ENCODE results near the gene GMPR. TPM values are rescaled to one million over a fixed set of nuclear protein-coding genes. Genes with fewer than 3 reads are reported as not detected.
"Not testable (repeated sequence)": the region's sequence is repeated elsewhere in the genome, so short reads cannot be mapped to it uniquely, and the experiment has no call there.

Gene GMPR
- total RNA-seq, 2 experiments from 2014 or later: 3.4 to 4.0 TPM

DNA sequence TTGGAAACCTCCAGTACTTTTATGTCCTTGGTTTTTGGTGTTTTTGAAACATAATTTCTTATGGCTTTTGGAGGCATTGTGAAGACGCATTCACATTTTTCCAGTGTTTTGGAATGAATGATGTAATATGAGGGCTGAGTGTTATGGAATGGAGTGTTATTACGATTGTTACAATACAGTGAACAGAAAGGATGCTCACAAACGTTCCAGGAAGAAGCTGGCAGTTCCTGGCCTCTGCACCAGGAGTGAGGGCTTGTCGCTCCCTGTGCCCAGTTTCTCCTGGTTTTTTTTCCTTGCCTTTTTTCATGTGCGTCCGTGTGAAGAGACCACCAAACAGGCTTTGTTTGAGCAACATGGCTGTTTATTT is 20.3 kb downstream of the GMPR start:
- H3K9me3 Mint-ChIP-seq: no peaks in the 10 kb centered on the region
- H3K36me3 Mint-ChIP-seq (ENCODE audit: low read depth): no peaks in the 10 kb centered on the region
- H3K27ac Mint-ChIP-seq: no peak overlapping the region
- H3K4me1 Mint-ChIP-seq: no peaks in the 10 kb centered on the region
- H3K27me3 Mint-ChIP-seq: peaks cover 2% of the 10 kb centered on the region
- DNase-seq: no peak
- ChIA-PET POLR2A (no interaction called here), CTCF (no interaction called here)
- H3K4me3 Mint-ChIP-seq: no peak overlapping the region

DNA sequence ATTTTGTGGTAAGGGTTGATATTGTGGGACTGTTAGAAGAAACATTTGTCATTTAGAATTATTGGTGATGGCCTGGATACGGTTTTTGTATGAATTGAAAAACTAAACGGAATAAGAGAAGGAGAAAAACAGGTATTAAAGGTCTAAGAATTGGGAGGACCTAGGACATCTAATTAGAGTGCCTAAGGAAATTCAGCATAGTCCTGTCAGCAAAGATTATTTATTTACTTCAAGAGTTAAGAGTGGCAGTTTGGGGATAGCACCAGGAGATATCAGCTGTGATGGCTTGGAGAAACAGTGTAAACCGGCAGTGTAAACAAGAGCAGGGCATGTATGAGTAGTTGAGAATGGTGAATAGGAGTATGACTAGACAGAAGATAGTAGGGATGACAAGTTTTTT is 21.2 kb downstream of the GMPR start:
- H3K4me1 Mint-ChIP-seq; H3K9me3 Mint-ChIP-seq; H3K27ac Mint-ChIP-seq; CTCF ChIA-PET; H3K27me3 Mint-ChIP-seq; DNase-seq; H3K36me3 Mint-ChIP-seq (ENCODE audit: low read depth); POLR2A ChIA-PET; H3K4me3 Mint-ChIP-seq: not testable (repeated sequence)

DNA sequence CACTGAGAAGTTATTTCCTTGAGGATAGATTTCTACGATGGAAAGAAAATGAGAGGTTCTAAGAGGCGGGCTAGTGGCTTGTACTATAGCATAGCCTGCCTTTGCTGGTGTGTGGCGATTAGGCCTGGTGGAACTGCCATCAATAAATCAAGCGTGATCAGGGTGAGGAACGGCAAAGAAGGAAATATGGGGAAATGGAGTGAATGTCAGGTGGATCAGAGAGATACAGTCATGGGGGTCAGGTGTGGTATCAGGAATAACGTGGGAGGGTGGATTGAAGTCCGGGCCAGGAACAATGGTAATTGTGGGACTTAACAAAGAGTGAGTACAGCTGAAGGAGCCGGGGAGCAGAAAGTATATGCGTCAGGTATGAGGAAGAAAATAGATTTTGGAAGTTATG is 22.2 kb downstream of the GMPR start:
- H3K27ac Mint-ChIP-seq; H3K9me3 Mint-ChIP-seq; H3K27me3 Mint-ChIP-seq; POLR2A ChIA-PET; H3K4me3 Mint-ChIP-seq; H3K36me3 Mint-ChIP-seq (ENCODE audit: low read depth); H3K4me1 Mint-ChIP-seq; CTCF ChIA-PET; DNase-seq: not testable (repeated sequence)

DNA sequence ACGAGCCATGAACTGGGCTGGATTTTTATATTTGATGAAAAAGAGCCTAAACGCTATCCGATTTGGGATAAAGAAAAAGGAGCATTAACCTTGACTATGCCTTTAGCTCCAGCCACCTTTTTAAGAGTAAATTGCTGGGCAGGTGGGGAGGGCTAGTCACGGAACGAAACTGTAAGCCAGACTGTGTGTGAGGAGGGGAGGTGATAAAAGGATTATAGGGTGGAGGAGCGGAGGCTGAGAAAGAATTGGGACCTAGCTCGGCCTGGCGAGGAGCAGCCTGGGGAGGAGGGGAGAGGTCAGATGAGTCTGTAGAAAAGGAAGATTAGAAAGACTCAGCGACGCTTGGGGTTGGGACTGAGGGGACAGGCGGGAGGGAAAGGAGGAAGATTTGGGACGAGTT is 24.4 kb downstream of the GMPR start:
- POLR2A ChIA-PET: not testable (repeated sequence)

DNA sequence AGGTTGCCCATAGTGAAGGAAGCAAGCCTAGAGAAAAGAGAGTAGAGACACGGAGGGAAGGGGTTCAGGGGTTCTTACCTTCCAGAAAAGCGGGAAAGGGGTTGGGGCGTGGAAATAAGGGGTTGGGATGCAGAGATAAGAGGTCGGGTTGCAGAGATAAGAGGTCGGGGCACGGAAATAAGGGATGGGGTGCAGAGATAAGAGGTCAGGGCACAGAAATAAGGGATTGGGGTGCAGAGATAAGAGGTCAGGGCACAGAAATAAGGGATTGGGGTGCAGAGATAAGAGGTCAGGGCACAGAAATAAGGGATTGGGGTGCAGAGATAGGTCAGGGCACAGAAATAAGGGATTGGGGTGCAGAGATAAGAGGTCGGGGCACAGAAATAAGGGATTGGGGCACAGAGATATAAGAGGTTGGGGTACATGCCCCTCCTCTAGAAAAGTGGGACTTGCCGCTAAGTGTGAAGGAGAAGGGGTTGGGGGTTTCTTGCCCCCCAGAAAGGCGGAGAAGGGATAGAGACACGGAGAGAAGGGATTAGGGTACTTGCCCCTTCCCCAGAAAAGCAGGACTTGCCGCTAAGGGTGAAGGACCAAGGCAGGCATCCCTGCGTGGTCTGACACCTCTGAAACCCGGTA is 25.2 kb downstream of the GMPR start:
- CTCF ChIA-PET; H3K4me3 Mint-ChIP-seq; POLR2A ChIA-PET; H3K36me3 Mint-ChIP-seq (ENCODE audit: low read depth); DNase-seq; H3K27ac Mint-ChIP-seq; H3K4me1 Mint-ChIP-seq; H3K27me3 Mint-ChIP-seq; H3K9me3 Mint-ChIP-seq: not testable (repeated sequence)

More for the DNA sequence above, 24.4 kb downstream of the GMPR start:
- DNase-seq; H3K36me3 Mint-ChIP-seq (ENCODE audit: low read depth); H3K4me3 Mint-ChIP-seq; H3K27ac Mint-ChIP-seq; H3K27me3 Mint-ChIP-seq; H3K4me1 Mint-ChIP-seq; CTCF ChIA-PET; H3K9me3 Mint-ChIP-seq: not testable (repeated sequence)

DNA sequence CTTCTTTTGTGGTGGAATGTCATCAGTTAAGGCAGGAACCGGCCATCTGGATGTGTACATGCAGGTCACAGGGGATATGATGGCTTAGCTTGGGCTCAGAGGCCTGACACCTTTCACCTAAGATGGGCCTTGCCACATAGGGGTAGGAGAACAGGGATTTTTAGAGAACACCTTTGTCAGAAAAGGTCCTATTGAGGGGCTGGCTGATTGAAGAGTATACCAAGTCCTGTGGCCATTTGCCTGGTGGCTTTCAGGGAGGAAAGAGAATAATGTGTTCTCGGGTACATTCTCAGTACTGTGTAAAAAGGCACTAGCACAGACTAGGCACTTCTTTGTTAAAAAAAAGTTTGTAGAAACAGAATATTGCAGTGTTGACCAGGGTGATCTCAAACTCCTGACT is 26.4 kb downstream of the GMPR start:
- H3K4me3 Mint-ChIP-seq: no peak overlapping the region
- ChIA-PET CTCF (no interaction called here), POLR2A (no interaction called here)
- H3K9me3 Mint-ChIP-seq: no peaks in the 10 kb centered on the region
- peaks cover 3% of the 10 kb centered on the region for H3K27me3 Mint-ChIP-seq
- H3K36me3 Mint-ChIP-seq (ENCODE audit: low read depth): no peaks in the 10 kb centered on the region
- no peaks in the 10 kb centered on the region for H3K4me1 Mint-ChIP-seq
- DNase-seq: no peak
- H3K27ac Mint-ChIP-seq: no peak overlapping the region

DNA sequence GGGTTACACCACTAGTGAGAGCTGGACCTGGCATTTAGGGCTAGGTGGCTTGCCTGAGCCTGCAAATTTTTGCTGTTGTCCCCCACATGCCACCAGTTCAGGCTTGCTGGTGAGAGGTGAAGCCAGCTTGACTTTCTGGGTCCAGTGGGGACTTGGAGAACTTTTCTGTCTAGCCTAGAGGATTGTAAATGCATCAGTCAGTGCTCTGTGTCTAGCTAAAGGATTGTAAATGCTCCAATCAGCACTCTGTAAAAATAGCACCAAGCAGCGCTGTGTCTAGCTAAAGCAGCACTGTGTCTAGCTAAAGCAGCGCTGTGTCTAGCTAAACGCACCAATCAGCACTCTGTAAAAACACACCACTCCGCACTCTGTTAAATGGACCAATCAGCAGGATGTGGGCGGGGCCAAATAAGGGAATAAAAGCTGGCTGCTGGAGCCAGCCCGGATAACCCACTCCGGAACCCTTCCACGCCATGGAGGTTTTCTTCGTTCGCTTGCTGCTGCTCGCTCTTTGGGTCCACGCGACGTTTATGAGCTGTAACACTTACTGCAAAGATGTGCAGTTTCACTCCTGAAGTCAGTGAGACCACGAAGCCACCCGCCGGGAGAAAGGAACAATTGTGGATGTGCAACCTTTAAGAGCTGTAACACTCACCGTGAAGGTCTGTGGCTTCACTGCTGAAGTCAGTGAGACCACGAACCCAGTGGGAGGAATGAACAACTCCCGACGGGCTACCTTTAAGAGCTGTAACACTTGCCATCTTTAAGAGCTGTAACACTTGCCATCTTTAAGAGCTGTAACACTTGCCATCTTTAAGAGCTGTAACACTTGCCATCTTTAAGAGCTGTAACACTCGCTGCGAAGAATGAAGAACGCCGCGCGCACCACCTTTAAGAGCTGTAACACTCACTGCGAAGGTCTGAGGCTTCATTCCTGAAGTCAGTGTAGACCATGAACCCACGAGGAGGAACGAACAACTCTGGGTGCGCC is 27.3 kb downstream of the GMPR start:
- no peak for DNase-seq
- ChIA-PET POLR2A (no interaction called here), CTCF (no interaction called here)
- no peaks in the 10 kb centered on the region for H3K4me1 Mint-ChIP-seq
- H3K4me3 Mint-ChIP-seq: no peak overlapping the region
- H3K27me3 Mint-ChIP-seq: peaks cover 3% of the 10 kb centered on the region
- H3K36me3 Mint-ChIP-seq (ENCODE audit: low read depth): no peaks in the 10 kb centered on the region
- no peaks in the 10 kb centered on the region for H3K9me3 Mint-ChIP-seq
- no peak overlapping the region for H3K27ac Mint-ChIP-seq

DNA sequence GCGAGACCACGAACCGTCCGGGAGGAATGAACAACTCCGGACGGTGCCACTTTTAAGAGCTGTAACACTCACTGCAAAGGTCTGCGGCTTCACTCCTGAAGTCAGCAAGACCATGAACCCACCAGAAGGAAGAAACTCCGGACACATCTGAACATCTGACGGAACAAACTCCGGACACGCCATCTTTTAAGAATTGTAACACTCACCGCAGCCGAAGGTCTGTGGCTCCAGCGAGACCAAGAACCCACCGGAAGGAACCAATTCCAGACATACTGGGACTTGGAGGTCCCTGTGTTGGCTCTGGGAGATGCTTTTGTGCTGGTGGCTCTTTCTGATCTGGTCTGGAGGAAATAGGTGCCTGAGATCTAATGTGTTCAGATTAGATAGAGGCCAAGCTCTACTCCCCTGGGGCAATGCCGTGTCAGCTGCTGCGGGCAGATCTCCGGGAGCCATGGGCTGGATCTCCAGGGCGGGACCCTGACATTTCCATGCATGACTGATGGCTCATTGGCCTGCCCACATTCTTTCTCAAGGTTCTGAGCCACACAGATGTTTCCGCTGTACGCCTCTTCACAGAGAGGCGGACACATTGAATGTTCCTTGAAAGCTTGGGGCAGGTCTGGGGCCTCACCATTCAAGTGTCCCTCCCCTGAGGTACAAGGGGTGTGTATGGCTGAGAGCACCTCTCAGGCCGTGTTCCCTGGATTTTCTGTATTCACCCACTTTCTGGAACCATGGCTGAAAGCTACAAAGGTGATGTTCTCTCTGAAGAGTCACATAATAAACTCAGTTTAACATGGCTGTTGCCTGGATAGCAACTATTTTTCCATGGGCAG is 29.3 kb downstream of the GMPR start:
- no peak for DNase-seq
- H3K36me3 Mint-ChIP-seq (ENCODE audit: low read depth): no peaks in the 10 kb centered on the region
- H3K27me3 Mint-ChIP-seq: peaks cover 3% of the 10 kb centered on the region
- no peaks in the 10 kb centered on the region for H3K9me3 Mint-ChIP-seq
- no peaks in the 10 kb centered on the region for H3K4me1 Mint-ChIP-seq
- ChIA-PET POLR2A (no interaction called here), CTCF (no interaction called here)
- H3K27ac Mint-ChIP-seq: no peak overlapping the region
- no peak overlapping the region for H3K4me3 Mint-ChIP-seq

DNA sequence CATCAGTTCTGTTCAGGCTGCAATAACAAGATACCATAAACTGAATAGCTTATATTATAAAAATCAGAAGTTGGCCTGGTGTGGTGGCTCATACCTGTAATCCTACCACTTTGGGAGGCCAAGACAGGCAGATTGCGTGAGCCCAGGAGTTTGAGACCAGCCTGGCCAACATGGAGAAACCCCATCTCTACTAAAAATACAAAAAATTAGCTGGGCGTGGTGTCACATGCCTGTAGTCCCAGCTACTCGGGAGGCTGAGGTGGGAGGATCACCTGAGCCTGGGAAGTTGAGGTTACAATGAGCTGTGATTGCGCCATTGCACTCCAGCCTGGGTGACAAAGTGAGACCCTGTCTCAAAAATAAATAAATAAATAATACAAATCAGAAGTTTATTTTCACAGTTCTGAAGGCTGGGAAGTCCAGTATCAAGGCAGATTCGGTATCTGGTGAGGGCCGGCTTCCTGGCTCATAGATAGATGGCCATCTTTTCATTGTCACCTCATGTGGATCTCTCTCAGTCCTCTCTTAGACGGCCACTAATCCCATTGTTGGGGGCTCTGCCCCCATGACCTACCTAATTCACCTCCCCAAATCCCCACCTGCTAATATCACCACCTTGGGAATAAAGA is 31.2 kb downstream of the GMPR start:
- H3K27ac Mint-ChIP-seq; H3K27me3 Mint-ChIP-seq; H3K36me3 Mint-ChIP-seq (ENCODE audit: low read depth); H3K9me3 Mint-ChIP-seq; H3K4me1 Mint-ChIP-seq; POLR2A ChIA-PET; DNase-seq; H3K4me3 Mint-ChIP-seq; CTCF ChIA-PET: not testable (repeated sequence)

DNA sequence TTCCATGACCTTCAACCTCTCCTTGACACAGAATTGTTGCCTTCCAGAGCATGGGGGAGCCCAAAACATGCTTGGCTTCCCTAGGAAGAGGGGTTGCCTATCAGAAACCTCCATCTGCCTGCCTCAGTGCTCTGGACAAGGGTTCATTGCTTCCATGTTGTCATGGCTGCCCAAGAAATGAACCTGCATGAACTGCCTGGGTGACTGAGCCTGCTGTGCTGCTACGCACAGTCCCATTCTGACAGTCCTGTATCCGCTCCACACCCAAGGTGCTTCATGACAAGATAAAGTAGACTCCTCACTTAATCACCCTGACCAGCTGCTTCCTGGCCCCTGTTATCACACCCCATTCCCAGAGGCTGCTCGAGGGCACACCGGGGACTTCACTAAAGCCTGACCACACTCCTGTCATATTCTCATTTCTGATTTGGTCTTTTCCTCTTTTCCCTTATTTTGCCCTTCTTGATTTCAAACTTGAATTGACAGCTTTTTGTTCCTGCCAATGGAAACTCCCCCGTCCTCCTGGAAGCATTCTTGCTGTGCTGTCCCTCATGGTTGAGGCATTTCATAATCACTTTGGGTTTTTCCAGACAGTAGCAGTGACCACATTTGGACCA is 31.9 kb downstream of the GMPR start:
- DNase-seq: no peak

DNA sequence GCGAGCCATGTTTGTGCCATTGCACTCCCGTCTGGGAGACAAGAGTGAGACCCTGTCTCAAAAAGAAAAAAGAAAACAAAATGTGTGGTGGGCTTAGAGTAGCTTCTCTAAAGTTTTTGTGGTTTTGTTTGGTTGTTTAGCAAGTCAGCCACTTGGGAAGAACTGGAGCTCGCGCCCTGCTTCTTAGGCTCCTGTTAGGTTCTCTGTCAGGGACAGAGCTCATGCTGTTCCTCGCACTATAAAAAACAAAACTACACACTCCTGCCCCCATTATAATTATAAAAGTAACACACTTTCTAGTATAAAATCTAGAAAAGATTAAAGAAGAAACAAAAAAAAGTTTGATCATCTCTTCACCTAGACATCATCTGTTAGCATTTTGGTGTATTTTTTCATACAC is 33.0 kb downstream of the GMPR start:
- no peak overlapping the region for H3K27ac Mint-ChIP-seq
- H3K9me3 Mint-ChIP-seq: no peaks in the 10 kb centered on the region
- ChIA-PET POLR2A (no interaction called here), CTCF (no interaction called here)
- peaks cover 4% of the 10 kb centered on the region for H3K4me1 Mint-ChIP-seq
- no peaks in the 10 kb centered on the region for H3K27me3 Mint-ChIP-seq
- no peaks in the 10 kb centered on the region for H3K36me3 Mint-ChIP-seq (ENCODE audit: low read depth)
- DNase-seq: no peak
- H3K4me3 Mint-ChIP-seq: no peak overlapping the region

More for the DNA sequence above, 31.9 kb downstream of the GMPR start:
- POLR2A ChIA-PET: no interaction called here
- H3K4me1 Mint-ChIP-seq: peaks cover 4% of the 10 kb centered on the region
- CTCF ChIA-PET: no interaction called here
- H3K27me3 Mint-ChIP-seq: no peaks in the 10 kb centered on the region
- H3K27ac Mint-ChIP-seq: no peak overlapping the region
- no peak overlapping the region for H3K4me3 Mint-ChIP-seq
- H3K36me3 Mint-ChIP-seq (ENCODE audit: low read depth): no peaks in the 10 kb centered on the region
- H3K9me3 Mint-ChIP-seq: no peaks in the 10 kb centered on the region

DNA sequence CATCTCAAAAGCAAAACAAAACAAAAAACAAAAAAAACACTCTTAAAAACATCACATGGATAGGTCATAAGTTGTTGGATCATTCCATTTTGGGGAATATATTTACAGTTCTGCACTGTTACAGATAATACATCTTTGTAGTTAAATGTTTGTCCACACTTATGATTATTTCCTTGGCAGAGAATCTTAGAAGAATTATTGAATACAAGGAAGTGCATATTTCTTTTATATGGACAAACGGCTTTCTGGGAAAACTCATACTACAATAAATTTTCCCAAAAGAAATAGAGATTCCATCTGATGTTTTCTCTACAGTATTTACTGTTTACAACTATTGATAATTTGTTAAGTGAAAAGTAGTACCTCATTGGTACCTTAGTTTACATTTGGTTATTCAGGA is 33.8 kb downstream of the GMPR start:
- ChIA-PET POLR2A (no interaction called here), CTCF (no interaction called here)
- H3K4me3 Mint-ChIP-seq: no peak overlapping the region
- peaks cover 4% of the 10 kb centered on the region for H3K4me1 Mint-ChIP-seq
- DNase-seq: no peak
- no peak overlapping the region for H3K27ac Mint-ChIP-seq
- no peaks in the 10 kb centered on the region for H3K9me3 Mint-ChIP-seq
- H3K27me3 Mint-ChIP-seq: no peaks in the 10 kb centered on the region
- H3K36me3 Mint-ChIP-seq (ENCODE audit: low read depth): no peaks in the 10 kb centered on the region

DNA sequence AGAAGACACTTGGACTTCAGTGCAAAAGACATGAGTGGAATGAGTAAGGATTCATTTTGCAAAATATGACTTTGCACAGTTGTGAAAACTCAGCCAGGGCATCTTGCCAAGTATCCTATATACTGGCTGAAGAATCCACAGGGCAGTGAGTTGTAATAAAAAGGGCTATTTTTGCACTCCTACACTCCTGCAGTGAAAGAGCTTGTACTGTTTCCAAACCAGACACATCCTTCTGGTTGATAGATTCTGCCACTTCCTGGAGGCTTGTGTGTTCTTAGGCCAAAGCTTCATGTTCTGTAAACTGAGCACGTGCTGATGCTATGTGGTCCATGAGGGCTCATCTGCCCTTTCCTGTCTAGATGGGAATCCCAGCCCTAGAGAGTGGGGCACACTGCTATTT is 34.9 kb downstream of the GMPR start:
- Mint-ChIP-seq H3K4me3 (no peak overlapping the region), H3K4me1 (peaks cover 7% of the 10 kb centered on the region), H3K9me3 (no peaks in the 10 kb centered on the region), H3K27me3 (no peaks in the 10 kb centered on the region), H3K27ac (no peak overlapping the region), H3K36me3 (ENCODE audit: low read depth) (no peaks in the 10 kb centered on the region)
- ChIA-PET CTCF (interaction anchor here (1.3 kb wide), 1 partner anchor 12 kb away, joined by 3 read pairs; no protein-coding TSS in a partner anchor), POLR2A (no interaction called here)
- no peak for DNase-seq
